Panc1 (cell line): Measurements from ENCODE around the gene SLC43A1. TPM values are rescaled to one million over a fixed set of nuclear protein-coding genes. Genes with fewer than 3 reads are reported as not detected.

Experiments used
- ATAC-seq: fragments of 200-7000 bp; cut with Tn5 transposase; 2 replicates; pipeline ENCODE4 v1.9.1; 2020; ENCODE audit warnings: mild to moderate bottlenecking, moderate library complexity
- BruUV-seq: library from RNA; stranded (reverse); fragments of 400-500 nt; replicated peaks from 2 replicates; lab custom pipeline; 2021; lab: Mats Ljungman, UMichigan
- CTCF ChIA-PET: fragments of 300-600 bp; sonication (Branson Sonifier 250); formaldehyde crosslinking; loops from one replicate; lab custom pipeline; 2022; ENCODE audit warnings: antibody characterized with exemption; lab: Charles Lee
- POLR2A ChIA-PET: fragments of 300-600 bp; sonication (Branson Sonifier 250); formaldehyde crosslinking; loops from one replicate; lab custom pipeline; 2022; ENCODE audit warnings: antibody characterized with exemption; lab: Charles Lee
- DNase-seq: peaks from one replicate; pipeline ENCODE4 v3.0.0-alpha.2; 2010; ENCODE audit warnings: low read depth, low spot score
- H3K27ac ChIP-seq: 2 replicates; pipeline ENCODE4 v1.5.1; 2011; ENCODE audit warnings: mild to moderate bottlenecking, low read length, inconsistent platforms
- H3K27me3 ChIP-seq: fragments of 200-500 bp; sonication (Bioruptor generic); 2 replicates; pipeline ENCODE4 v1.6.0; 2014; ENCODE audit warnings: low read length, inconsistent platforms; ENCODE audit not compliant: control insufficient read depth, insufficient read depth
- H3K36me3 ChIP-seq: fragments of 200-500 bp; sonication (Bioruptor generic); 2 replicates; pipeline ENCODE4 v1.5.1; 2014; ENCODE audit warnings: inconsistent platforms, mild to moderate bottlenecking, low read length, moderate library complexity; ENCODE audit not compliant: control insufficient read depth, insufficient read depth
- H3K4me1 ChIP-seq: 2 replicates; pipeline ENCODE4 v1.5.1; 2011; ENCODE audit warnings: inconsistent platforms, mild to moderate bottlenecking, low read length, moderate library complexity; ENCODE audit not compliant: control insufficient read depth, insufficient read depth
- H3K4me3 ChIP-seq, 2 experiments: 2 replicates each; pipeline ENCODE4 v1.5.1; 2011 to 2012; ENCODE audit warnings: low read depth in 2 of 2, low read length in 2 of 2, mild to moderate bottlenecking in 2 of 2, inconsistent platforms in 1 of 2, moderate library complexity in 1 of 2
- H3K9me3 ChIP-seq: fragments of 200-500 bp; sonication (Bioruptor generic); 2 replicates; pipeline ENCODE4 v1.5.1; 2014; ENCODE audit warnings: low read depth, mild to moderate bottlenecking, inconsistent platforms, low read length, moderate library complexity; ENCODE audit not compliant: control insufficient read depth, insufficient read depth
- POLR2AphosphoS5 ChIP-seq: IDR thresholded peaks from 2 replicates; pipeline ENCODE4 v1.6.1; 2012; ENCODE audit warnings: mild to moderate bottlenecking, low read depth, low read length, moderate library complexity
- SIN3A ChIP-seq: IDR thresholded peaks from 2 replicates; pipeline ENCODE4 v1.6.1; 2012; ENCODE audit warnings: low read depth, mild to moderate bottlenecking, low read length, moderate library complexity, borderline replicate concordance; ENCODE audit not compliant: insufficient read depth
- TCF7L2 ChIP-seq: IDR thresholded peaks from 2 replicates; pipeline ENCODE4 v1.6.1; 2011; ENCODE audit warnings: mild to moderate bottlenecking, low read depth, low read length, inconsistent platforms
- in situ Hi-C: cut with HindIII; loops from 2 replicates; pipeline ENCODE4 v1.10.0; 2016; ENCODE audit warnings: low sequenced_read_pairs, low pct_unique_long_range_greater_than_20kb
- intact Hi-C: fragments of 100-400 bp; cut with micrococcal nuclease; formaldehyde crosslinking; loops from one replicate; pipeline ENCODE4 v1.10.0; 2022; ENCODE audit not compliant: unreplicated experiment
- total RNA-seq: library from RNA; stranded (reverse); gene quantifications from one replicate; pipeline ENCODE4 v1.2.1, GENCODE V29; 2021; ENCODE audit not compliant: unreplicated experiment
- TF ChIP-seq, protein P1 (sequence below), 2 experiments: IDR thresholded peaks; 2 replicates each; pipeline ENCODE4 v1.6.1; 2011 to 2012; ENCODE audit warnings: low read depth in 2 of 2, control low read depth in 1 of 2, low read length in 1 of 2, mild to moderate bottlenecking in 1 of 2, moderate library complexity in 1 of 2; ENCODE audit not compliant: insufficient read depth in 1 of 2
- TF ChIP-seq, protein P2 (sequence below): fragments of 450-650 bp; IDR thresholded peaks from 2 replicates; pipeline ENCODE4 v1.5.1; 2017; ENCODE audit warnings: mild to moderate bottlenecking

Gene SLC43A1
- total RNA-seq, 1 experiment from 2014 or later: 2.0 TPM

DNA sequence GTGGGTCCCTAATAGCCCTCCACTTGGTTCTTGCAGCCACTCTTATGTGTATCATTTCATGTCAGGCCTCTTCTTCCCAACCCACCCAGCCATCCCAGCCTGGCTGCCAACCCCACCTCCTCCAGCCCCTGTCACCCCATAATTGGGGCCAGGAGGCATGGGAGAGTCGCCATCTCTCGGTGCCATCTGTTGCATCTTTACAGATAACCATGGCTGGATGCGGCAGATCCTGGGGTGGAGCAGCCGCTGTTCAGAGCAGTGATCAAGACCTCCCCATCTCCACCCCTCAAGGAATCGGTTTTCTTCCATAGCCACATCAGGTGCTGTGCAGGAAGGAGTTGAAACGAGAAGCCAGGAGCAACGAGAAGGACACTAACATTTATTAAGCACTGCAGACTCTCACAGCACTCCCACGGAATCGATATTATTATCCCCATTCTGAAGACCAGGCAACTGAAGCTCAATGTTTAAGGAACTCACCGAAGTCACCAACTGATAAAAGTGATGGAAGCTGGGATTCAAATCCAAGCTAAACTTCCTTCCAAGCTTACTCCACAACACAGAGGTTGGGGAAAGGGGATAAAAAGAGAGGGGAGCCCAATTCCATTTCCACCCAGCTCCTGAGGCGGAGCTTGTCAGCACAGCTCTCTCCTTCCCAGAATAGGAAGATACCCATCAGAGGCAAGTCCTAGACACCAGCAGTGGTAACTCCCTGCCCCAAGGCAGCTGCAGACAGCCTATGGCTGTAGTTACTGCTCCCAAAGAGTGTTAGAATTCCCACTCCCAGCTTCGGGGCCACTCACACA, 2.7 kb downstream of the SLC43A1 start:
- POLR2A ChIA-PET: interaction anchor here (0.5 kb wide), 1 partner anchor 280 kb away, joined by 7 read pairs; no protein-coding TSS in a partner anchor
- H3K27me3 ChIP-seq: peaks cover 3% of the 10 kb centered on the region; the same call in 1 of the 2 replicates
- no peak overlapping the region for H3K4me3 ChIP-seq
- TF ChIP-seq, protein P1, sequence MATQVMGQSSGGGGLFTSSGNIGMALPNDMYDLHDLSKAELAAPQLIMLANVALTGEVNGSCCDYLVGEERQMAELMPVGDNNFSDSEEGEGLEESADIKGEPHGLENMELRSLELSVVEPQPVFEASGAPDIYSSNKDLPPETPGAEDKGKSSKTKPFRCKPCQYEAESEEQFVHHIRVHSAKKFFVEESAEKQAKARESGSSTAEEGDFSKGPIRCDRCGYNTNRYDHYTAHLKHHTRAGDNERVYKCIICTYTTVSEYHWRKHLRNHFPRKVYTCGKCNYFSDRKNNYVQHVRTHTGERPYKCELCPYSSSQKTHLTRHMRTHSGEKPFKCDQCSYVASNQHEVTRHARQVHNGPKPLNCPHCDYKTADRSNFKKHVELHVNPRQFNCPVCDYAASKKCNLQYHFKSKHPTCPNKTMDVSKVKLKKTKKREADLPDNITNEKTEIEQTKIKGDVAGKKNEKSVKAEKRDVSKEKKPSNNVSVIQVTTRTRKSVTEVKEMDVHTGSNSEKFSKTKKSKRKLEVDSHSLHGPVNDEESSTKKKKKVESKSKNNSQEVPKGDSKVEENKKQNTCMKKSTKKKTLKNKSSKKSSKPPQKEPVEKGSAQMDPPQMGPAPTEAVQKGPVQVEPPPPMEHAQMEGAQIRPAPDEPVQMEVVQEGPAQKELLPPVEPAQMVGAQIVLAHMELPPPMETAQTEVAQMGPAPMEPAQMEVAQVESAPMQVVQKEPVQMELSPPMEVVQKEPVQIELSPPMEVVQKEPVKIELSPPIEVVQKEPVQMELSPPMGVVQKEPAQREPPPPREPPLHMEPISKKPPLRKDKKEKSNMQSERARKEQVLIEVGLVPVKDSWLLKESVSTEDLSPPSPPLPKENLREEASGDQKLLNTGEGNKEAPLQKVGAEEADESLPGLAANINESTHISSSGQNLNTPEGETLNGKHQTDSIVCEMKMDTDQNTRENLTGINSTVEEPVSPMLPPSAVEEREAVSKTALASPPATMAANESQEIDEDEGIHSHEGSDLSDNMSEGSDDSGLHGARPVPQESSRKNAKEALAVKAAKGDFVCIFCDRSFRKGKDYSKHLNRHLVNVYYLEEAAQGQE (IDR thresholded peaks at IDR 0.05; ENCODE audit: insufficient read depth in 1 of 2, low read depth in 2 of 2, low read length in 1 of 2): no peak
- TF ChIP-seq SIN3A: no peak
- TF ChIP-seq, protein P2, sequence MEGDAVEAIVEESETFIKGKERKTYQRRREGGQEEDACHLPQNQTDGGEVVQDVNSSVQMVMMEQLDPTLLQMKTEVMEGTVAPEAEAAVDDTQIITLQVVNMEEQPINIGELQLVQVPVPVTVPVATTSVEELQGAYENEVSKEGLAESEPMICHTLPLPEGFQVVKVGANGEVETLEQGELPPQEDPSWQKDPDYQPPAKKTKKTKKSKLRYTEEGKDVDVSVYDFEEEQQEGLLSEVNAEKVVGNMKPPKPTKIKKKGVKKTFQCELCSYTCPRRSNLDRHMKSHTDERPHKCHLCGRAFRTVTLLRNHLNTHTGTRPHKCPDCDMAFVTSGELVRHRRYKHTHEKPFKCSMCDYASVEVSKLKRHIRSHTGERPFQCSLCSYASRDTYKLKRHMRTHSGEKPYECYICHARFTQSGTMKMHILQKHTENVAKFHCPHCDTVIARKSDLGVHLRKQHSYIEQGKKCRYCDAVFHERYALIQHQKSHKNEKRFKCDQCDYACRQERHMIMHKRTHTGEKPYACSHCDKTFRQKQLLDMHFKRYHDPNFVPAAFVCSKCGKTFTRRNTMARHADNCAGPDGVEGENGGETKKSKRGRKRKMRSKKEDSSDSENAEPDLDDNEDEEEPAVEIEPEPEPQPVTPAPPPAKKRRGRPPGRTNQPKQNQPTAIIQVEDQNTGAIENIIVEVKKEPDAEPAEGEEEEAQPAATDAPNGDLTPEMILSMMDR: no peak
- no peak for TF ChIP-seq POLR2AphosphoS5
- TF ChIP-seq TCF7L2: no peak
- ATAC-seq: no peak
- no TSS peak for BruUV-seq
- CTCF ChIA-PET: interaction anchor here (1.0 kb wide), 1 partner anchor 21 kb away, joined by 3 read pairs; no protein-coding TSS in a partner anchor
- intact Hi-C loops: no loop called here
- no peaks in the 10 kb centered on the region for H3K36me3 ChIP-seq
- no peak for DNase-seq
- H3K4me1 ChIP-seq: no peaks in the 10 kb centered on the region
- no peaks in the 10 kb centered on the region for H3K9me3 ChIP-seq
- in situ Hi-C loops: no loop called here
- H3K27ac ChIP-seq: no peak overlapping the region

DNA sequence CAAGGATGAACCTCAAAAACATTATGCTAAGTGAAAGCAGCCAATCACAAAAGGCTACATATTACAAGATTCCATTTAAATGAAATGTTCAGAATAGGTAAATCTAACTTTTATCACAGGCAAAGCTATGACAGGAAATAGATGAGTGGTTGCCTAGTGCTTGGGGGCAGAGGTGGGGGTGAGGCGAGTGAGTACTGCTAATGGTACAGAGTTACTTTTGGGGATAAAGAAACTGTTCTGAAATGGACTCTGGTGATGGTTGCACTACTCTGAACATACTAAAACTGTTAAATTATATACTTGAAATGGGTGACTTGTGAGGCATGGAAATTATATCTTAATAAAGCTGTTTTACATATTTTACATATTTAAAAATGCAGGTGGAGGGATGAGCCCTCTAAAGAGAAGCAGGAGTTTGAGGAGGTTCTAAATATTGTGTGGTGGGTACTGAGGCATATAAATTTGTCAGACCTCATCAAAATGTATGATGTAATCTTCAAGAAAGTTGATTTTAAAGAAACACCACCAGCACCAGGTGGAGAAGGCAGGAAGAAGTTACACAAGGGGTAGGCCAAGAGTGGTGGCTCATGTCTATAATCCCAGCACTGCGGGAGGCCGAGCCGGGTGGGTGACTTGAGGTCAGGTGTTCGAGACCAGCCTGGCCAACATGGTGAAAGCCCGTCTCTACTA, 3.6 kb downstream of the SLC43A1 start:
- intact Hi-C loops (no loop called here), in situ Hi-C loops (no loop called here)
- TF ChIP-seq, protein P2: no peak
- no peak for TF ChIP-seq TCF7L2
- TF ChIP-seq POLR2AphosphoS5: no peak
- TF ChIP-seq SIN3A: no peak
- TF ChIP-seq, protein P1 (IDR thresholded peaks at IDR 0.05; ENCODE audit: insufficient read depth in 1 of 2, low read depth in 2 of 2, low read length in 1 of 2): no peak
- ChIA-PET POLR2A (no interaction called here), CTCF (no interaction called here)
- no peak overlapping the region for H3K4me3 ChIP-seq
- no peaks in the 10 kb centered on the region for H3K36me3 ChIP-seq
- no peak overlapping the region for H3K27ac ChIP-seq
- DNase-seq (no peak), ATAC-seq (no peak)
- peaks cover 3% of the 10 kb centered on the region; the same call in 1 of the 2 replicates for H3K27me3 ChIP-seq
- no peaks in the 10 kb centered on the region for H3K4me1 ChIP-seq
- no peaks in the 10 kb centered on the region for H3K9me3 ChIP-seq
- BruUV-seq: no TSS peak
